ENCODE data around the gene SPNS3.

DNA sequence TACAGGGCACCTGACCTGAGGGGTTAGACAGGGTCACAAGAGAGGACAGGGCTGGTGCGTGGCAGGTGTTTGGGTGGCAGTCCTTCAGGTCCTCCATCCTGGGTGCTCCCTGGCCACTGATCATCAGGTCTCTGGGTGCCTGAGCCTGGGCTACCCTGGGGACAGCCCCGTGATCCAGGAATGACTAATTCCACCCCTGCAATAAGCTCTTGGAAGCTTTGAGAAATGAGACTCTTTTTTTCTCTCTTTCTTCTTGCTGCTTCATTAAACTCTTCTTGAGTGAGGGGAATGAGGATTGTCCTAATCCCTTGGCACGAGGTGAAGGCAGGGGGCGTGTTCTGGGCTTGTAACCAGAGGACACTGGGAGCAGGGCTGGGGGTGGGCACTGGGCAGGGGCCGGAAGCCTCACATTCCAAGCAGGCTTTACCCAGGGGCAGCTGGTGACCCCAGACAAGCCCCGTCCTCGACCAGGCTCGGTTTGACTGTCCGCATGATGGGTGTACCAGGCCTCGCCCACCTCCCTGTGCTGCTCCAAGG is 43.6 kb downstream of the SPNS3 start:
- TF ChIP-seq, protein P1, sequence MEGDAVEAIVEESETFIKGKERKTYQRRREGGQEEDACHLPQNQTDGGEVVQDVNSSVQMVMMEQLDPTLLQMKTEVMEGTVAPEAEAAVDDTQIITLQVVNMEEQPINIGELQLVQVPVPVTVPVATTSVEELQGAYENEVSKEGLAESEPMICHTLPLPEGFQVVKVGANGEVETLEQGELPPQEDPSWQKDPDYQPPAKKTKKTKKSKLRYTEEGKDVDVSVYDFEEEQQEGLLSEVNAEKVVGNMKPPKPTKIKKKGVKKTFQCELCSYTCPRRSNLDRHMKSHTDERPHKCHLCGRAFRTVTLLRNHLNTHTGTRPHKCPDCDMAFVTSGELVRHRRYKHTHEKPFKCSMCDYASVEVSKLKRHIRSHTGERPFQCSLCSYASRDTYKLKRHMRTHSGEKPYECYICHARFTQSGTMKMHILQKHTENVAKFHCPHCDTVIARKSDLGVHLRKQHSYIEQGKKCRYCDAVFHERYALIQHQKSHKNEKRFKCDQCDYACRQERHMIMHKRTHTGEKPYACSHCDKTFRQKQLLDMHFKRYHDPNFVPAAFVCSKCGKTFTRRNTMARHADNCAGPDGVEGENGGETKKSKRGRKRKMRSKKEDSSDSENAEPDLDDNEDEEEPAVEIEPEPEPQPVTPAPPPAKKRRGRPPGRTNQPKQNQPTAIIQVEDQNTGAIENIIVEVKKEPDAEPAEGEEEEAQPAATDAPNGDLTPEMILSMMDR (optimal IDR thresholded peaks at IDR 0.05 in 1 of 3, IDR thresholded peaks at IDR 0.05 in 1 of 3, conservative IDR thresholded peaks at IDR 0.05 in 1 of 3; ENCODE audit: extremely low read depth in 1 of 3, insufficient read depth in 2 of 3, low read length in 3 of 3), result no peak
- TF ChIP-seq EZH2 (IDR thresholded peaks at IDR 0.05; ENCODE audit: low read length), result no peak
